ENCODE results near the gene MED12L. TPM values are rescaled to one million over a fixed set of nuclear protein-coding genes. Genes with fewer than 3 reads are reported as not detected.
"Not testable (repeated sequence)": the region's sequence is repeated elsewhere in the genome, so short reads cannot be mapped to it uniquely, and the experiment has no call there.

The MED12L gene
- total RNA-seq, 4 donors from 2014 or later, result 1.6 to 23.7 (median 4.0) TPM

DNA sequence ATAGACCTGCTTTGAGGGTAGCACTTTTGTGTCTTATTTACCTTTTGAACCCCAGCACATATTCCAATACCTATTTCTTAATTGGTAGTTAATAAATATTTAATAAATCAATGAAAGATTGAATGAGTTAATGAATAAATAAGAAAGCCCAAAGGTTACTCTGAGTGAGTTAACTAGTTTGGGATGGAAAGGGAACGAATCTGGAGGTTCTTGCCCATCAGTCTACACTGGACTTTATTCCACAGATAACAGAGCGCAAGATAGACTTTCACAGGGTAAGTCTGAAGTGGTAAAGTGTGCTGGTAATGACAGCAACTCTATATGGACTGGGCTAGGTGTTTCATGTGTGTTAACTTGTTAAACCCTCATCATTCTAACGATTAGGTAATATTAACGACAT is 33.1 kb upstream of the MED12L start:
- intact Hi-C loops (cut with DNase I), result no loop called here
- H3K4me3 ChIP-seq (replicated peaks in 1 of 3), result no peak overlapping the region

DNA sequence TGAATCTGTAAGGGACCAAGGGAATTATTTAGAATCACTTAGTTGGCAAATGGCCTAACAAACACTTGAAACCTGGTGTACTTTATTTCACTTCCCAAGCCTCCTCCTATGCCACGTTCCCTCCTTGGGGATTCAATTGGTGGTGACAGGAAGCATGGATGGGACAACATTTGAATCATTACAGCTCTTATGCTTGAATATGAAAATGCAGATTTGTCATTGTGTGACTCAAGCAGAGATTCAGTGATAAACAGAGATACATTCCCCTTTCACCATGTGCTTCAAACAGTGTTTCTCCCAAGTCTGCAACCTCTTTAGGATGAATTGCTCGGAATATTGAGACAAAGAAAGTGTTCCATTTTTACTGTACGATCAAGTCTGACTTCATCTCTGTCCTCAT is 32.7 kb upstream of the MED12L start:
- DNase-seq, result no peak
- Histone ChIP-seq H3K36me3 (no peaks in the 10 kb centered on the region), H3K4me1 (no peaks in the 10 kb centered on the region), H3K27me3 (no peaks in the 10 kb centered on the region), H3K27ac (no peak overlapping the region), H3K4me3 (replicated peaks in 1 of 3) (no peak overlapping the region), H3K9me3 (no peaks in the 10 kb centered on the region)
- intact Hi-C loops (cut with DNase I), result no loop called here
- WGBS, 2 donors, result 83 to 87% methylated on average over 3 of the region's 3 CpGs
- TF ChIP-seq CTCF (IDR thresholded peaks at IDR 0.05) (no peak), POLR2A (IDR thresholded peaks at IDR 0.05) (no peak)

More for the DNA sequence above, 33.1 kb upstream of the MED12L start:
- no peaks in the 10 kb centered on the region for H3K9me3 ChIP-seq
- no peak overlapping the region for H3K27ac ChIP-seq
- no peak for DNase-seq
- H3K4me1 ChIP-seq, result no peaks in the 10 kb centered on the region
- WGBS, 2 donors, result 92 to 95% methylated on average over 4 of the region's 4 CpGs
- H3K36me3 ChIP-seq, result no peaks in the 10 kb centered on the region
- H3K27me3 ChIP-seq, result no peaks in the 10 kb centered on the region
- TF ChIP-seq POLR2A (IDR thresholded peaks at IDR 0.05), result no peak
- no peak for TF ChIP-seq CTCF (IDR thresholded peaks at IDR 0.05)

DNA sequence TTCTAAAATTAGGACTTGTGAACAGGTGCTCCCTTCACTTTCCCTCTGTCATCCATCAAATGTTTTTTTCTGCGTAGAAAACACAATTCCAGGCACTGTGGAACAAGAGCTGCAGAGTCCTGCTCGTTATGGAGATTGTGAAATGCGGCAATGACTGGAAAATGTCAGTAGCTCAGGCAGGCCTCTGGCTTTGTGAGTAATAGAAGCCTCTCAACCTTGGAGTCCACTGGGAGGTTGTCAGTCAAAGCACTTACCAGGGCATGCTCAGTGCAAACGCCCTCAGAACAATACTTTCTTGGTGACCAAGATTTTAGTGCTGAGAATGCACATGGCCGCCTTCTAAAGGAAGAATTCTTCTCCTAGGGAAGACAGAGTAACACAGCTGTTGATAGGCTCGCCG is 26.7 kb upstream of the MED12L start:
- intact Hi-C loops (cut with DNase I), result no loop called here
- no peak overlapping the region for H3K4me3 ChIP-seq (replicated peaks in 1 of 3)
- 69 to 85% methylated on average over 7 of the region's 7 CpGs for WGBS, 2 donors
- H3K36me3 ChIP-seq, result no peaks in the 10 kb centered on the region
- no peaks in the 10 kb centered on the region for H3K27me3 ChIP-seq
- H3K27ac ChIP-seq, result no peak overlapping the region
- H3K4me1 ChIP-seq, result no peaks in the 10 kb centered on the region
- no peaks in the 10 kb centered on the region for H3K9me3 ChIP-seq
- TF ChIP-seq POLR2A (IDR thresholded peaks at IDR 0.05) (no peak), CTCF (IDR thresholded peaks at IDR 0.05) (no peak)
- DNase-seq, result no peak

GRCh38 chr3:151062611-151063010 is 22.9 kb upstream of the MED12L start:
- no peaks in the 10 kb centered on the region for H3K27me3 ChIP-seq
- no peak overlapping the region for H3K4me3 ChIP-seq (replicated peaks in 1 of 3)
- no peak overlapping the region for H3K27ac ChIP-seq
- no peaks in the 10 kb centered on the region for H3K4me1 ChIP-seq
- H3K9me3 ChIP-seq, result no peaks in the 10 kb centered on the region
- TF ChIP-seq POLR2A (IDR thresholded peaks at IDR 0.05) (no peak), CTCF (IDR thresholded peaks at IDR 0.05) (no peak)
- WGBS, 2 donors, result 31 to 37% methylated on average over 1 of the region's 1 CpG
- H3K36me3 ChIP-seq, result no peaks in the 10 kb centered on the region
- DNase-seq, result no peak
- intact Hi-C loops (cut with DNase I), result no loop called here

GRCh38 chr3:151067158-151067557 is 18.3 kb upstream of the MED12L start:
- no peak for TF ChIP-seq POLR2A (IDR thresholded peaks at IDR 0.05)
- 81 to 83% methylated on average over 2 of the region's 2 CpGs for WGBS, 2 donors
- no peak for DNase-seq
- intact Hi-C loops (cut with DNase I), result no loop called here
- Histone ChIP-seq H3K27me3 (no peaks in the 10 kb centered on the region), H3K4me3 (replicated peaks in 1 of 3) (no peak overlapping the region), H3K27ac (no peak overlapping the region), H3K4me1 (no peaks in the 10 kb centered on the region), H3K36me3 (no peaks in the 10 kb centered on the region), H3K9me3 (no peaks in the 10 kb centered on the region)

GRCh38 chr3:151072842-151073241 is 12.6 kb upstream of the MED12L start:
- intact Hi-C loops (cut with DNase I); H3K27ac ChIP-seq; H3K9me3 ChIP-seq; DNase-seq; H3K36me3 ChIP-seq; H3K4me3 ChIP-seq (replicated peaks in 1 of 3); H3K4me1 ChIP-seq; H3K27me3 ChIP-seq: not testable (repeated sequence)
- WGBS, 2 donors, result 88 to 93% methylated on average over 7 of the region's 7 CpGs

Data from thyroid gland (tissue), 4 donors.